HL-60 (cell line): ENCODE measurements around the gene CSMD2.

ENCODE experiments used
- DNase-seq, 2 experiments: peaks; one replicate each; pipeline ENCODE4 v3.0.0-alpha.2; 2010 to 2020; ENCODE audit warnings: low read depth in 1 of 2, low spot score in 1 of 2
- H3K27ac ChIP-seq: fragments of 250-450 bp; sonication (Bioruptor Pico); replicated peaks from 2 replicates; pipeline ENCODE4 v1.5.1; 2020; ENCODE audit warnings: mild to moderate bottlenecking, moderate library complexity
- H3K27me3 ChIP-seq: fragments of 250-450 bp; sonication (Bioruptor Pico); 2 replicates; pipeline ENCODE4 v1.5.1; 2021; ENCODE audit warnings: mild to moderate bottlenecking, moderate library complexity; ENCODE audit not compliant: insufficient read depth, poor library complexity, severe bottlenecking
- H3K4me3 ChIP-seq: replicated peaks from 2 replicates; pipeline ENCODE4 v1.5.1; 2011; ENCODE audit warnings: mild to moderate bottlenecking, control low read depth, low read length; ENCODE audit not compliant: insufficient read depth
- CTCF ChIP-seq: IDR thresholded peaks from one replicate; pipeline ENCODE4 v1.5.1; 2011; ENCODE audit warnings: low read length, control low read depth, inconsistent platforms; ENCODE audit not compliant: insufficient read depth
- GABPA ChIP-seq: IDR thresholded peaks from 2 replicates; pipeline ENCODE4 v1.6.1; 2012; ENCODE audit warnings: low read depth
- POLR2AphosphoS5 ChIP-seq: IDR thresholded peaks from 2 replicates; pipeline ENCODE4 v1.6.1; 2012; ENCODE audit warnings: low read depth
- REST ChIP-seq: IDR thresholded peaks from 2 replicates; pipeline ENCODE4 v1.6.1; 2012; ENCODE audit warnings: low read depth; ENCODE audit not compliant: insufficient replicate concordance
- SPI1 ChIP-seq: IDR thresholded peaks from 2 replicates; pipeline ENCODE4 v1.6.1; 2012; ENCODE audit warnings: low read depth, mild to moderate bottlenecking, borderline replicate concordance

The CSMD2 gene

GRCh38 chr1:33719771-33720670 is 445.0 kb downstream of the CSMD2 start:
- Histone ChIP-seq H3K27me3 (no peaks in the 10 kb centered on the region), H3K27ac (no peak overlapping the region), H3K4me3 (no peak overlapping the region)
- DNase-seq, result no peak
- TF ChIP-seq GABPA (no peak), SPI1 (no peak), POLR2AphosphoS5 (no peak), CTCF (no peak), REST (no peak)

- DNase-seq, result no peak
- Histone ChIP-seq H3K27me3 (no peaks in the 10 kb centered on the region), H3K27ac (no peak overlapping the region), H3K4me3 (no peak overlapping the region)
- TF ChIP-seq GABPA (no peak), POLR2AphosphoS5 (no peak), SPI1 (no peak)
These were observed 445.7 kb downstream of the CSMD2 start for GRCh38 chr1:33719326-33719725.

GRCh38 chr1:33718186-33718585 is 446.8 kb downstream of the CSMD2 start:
- Histone ChIP-seq H3K27ac (no peak overlapping the region), H3K27me3 (no peaks in the 10 kb centered on the region), H3K4me3 (no peak overlapping the region)
- DNase-seq, result no peak
- TF ChIP-seq REST (no peak), GABPA (no peak), CTCF (no peak), POLR2AphosphoS5 (no peak), SPI1 (no peak)

GRCh38 chr1:33716976-33717688 is 447.9 kb downstream of the CSMD2 start:
- no peak for TF ChIP-seq POLR2AphosphoS5
- no peak for TF ChIP-seq REST
- no peak for TF ChIP-seq CTCF
- TF ChIP-seq GABPA, result no peak
- TF ChIP-seq SPI1, result no peak
- H3K4me3 ChIP-seq, result no peak overlapping the region
- no peaks in the 10 kb centered on the region for H3K27me3 ChIP-seq
- no peak for DNase-seq
- no peak overlapping the region for H3K27ac ChIP-seq
